DND-41 (cell line): ENCODE results near the gene LYPD8.

Experiments used
- CTCF ChIP-seq: IDR thresholded peaks from 2 replicates; pipeline ENCODE4 v1.5.1; 2012; ENCODE audit warnings: borderline replicate concordance, low read length, moderate library complexity, mild to moderate bottlenecking; ENCODE audit not compliant: poor library complexity, severe bottlenecking; ENCODE audit errors: extremely low read depth
- EZH2 ChIP-seq: IDR thresholded peaks from 3 replicates; pipeline ENCODE4 v1.6.1; 2012; ENCODE audit warnings: borderline replicate concordance, low read depth, mild to moderate bottlenecking, moderate library complexity, low read length, inconsistent platforms; ENCODE audit not compliant: severe bottlenecking

GRCh38 chr1:248786156-248786555 lies 30.6 kb upstream of the LYPD8 start:
- TF ChIP-seq EZH2 (no peak), CTCF (no peak)
